Activated naive CD4-positive, alpha-beta T cell treated with anti-CD3 and anti-CD28 coated beads, Interleukin-2, amount 50 U/mL, for 72 hours (primary cell): ENCODE data around the gene MRPL9. TPM values are rescaled to one million over a fixed set of nuclear protein-coding genes. Genes with fewer than 3 reads are reported as not detected.

Source experiments
- ATAC-seq, 2 donors: fragments of 150-1000 bp; cut with Tn5 transposase; 2 replicates each; pipeline ENCODE4 v1.10.0; 2021; ENCODE audit warnings: mild to moderate bottlenecking in 2 of 2, moderate library complexity in 2 of 2
- DNase-seq, 2 donors: peaks; one replicate each; pipeline ENCODE4 v3.0.0; 2021 to 2022; ENCODE audit warnings: low spot score in 2 of 2
- H3K27ac Mint-ChIP-seq, 2 donors: one replicate each; pipeline ENCODE4 v1.8.0; 2022; ENCODE audit warnings: mild to moderate bottlenecking in 2 of 2, mixed read lengths in 2 of 2
- H3K36me3 Mint-ChIP-seq, 2 donors: one replicate each; pipeline ENCODE4 v1.8.0; 2022; ENCODE audit warnings: mixed read lengths in 2 of 2
- H3K9me3 Mint-ChIP-seq, 2 donors: one replicate each; pipeline ENCODE4 v1.8.0; 2022; ENCODE audit warnings: mixed read lengths in 2 of 2
- total RNA-seq, 2 donors: library from RNA; stranded (reverse); gene quantifications; one replicate each; pipeline ENCODE4 v1.2.3, GENCODE V29; 2022

The MRPL9 gene
- total RNA-seq, 2 donors from 2014 or later: 114 to 143 TPM

DNA sequence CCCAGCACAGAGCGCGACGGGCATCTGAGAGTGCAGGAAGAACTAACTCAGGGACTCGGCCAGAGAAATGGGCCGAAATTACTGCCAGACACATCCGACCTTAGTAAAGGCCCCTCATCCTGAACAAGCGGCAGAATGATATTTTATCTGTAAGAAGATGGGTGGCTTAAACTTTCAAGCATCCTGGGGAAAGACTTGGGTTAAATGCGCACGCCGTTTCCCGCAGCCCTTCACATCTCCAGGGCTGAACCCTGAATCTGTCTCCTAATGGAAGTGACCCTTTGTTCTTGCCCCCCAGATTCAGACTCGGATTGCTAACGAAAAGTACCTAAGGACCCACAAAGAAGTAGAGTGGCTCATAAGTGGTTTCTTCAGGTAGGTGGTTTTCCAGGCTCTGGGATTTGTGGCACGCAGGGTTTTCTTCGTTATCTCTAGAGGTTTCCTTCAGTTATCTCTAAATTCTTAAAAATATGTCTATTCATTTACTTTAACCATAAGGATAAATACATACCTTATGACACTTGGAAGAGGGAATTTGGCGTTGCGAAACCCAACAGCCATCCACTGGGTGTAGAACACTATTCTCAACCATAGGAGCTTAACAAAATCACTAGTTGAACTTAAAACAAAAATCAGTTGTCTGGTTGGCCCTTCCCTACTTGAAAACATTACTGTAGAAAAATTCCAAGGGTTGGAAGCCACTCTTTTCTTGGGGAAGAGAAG lies 41.3 kb downstream of the MRPL9 start:
- H3K36me3 Mint-ChIP-seq: peaks cover 0 to 9% of the 10 kb centered on the region in 2 donors
- no peaks in the 10 kb centered on the region for H3K9me3 Mint-ChIP-seq
- ATAC-seq (no peak), DNase-seq (no peak)
- H3K27ac Mint-ChIP-seq: no peak overlapping the region

- Mint-ChIP-seq H3K27ac (peak within 1 kb of the TSS in 1 of 2 donors; percentile 45), H3K36me3 (peaks cover 0 to 9% of the 10 kb centered on the region in 2 donors), H3K9me3 (no peaks in the 10 kb centered on the region)
- DNase-seq (no peak), ATAC-seq (peak; percentile 78 to 93)
Observed at GRCh38 chr1:151720974-151721787, 42.1 kb downstream of the MRPL9 start, which contains the start of gene RIIAD1. RIIAD1 (plus strand) TSS chr1:151721522; CDS start chr1:151721537, 15 bp downstream.

GRCh38 chr1:151720554-151720953 lies 42.7 kb downstream of the MRPL9 start:
- Mint-ChIP-seq H3K9me3 (no peaks in the 10 kb centered on the region), H3K27ac (peak overlapping the region in 1 of 2 donors; percentile 45), H3K36me3 (peaks cover 0 to 9% of the 10 kb centered on the region in 2 donors)
- no peak for ATAC-seq
- no peak for DNase-seq

GRCh38 chr1:151720125-151720524 lies 43.2 kb downstream of the MRPL9 start:
- DNase-seq (no peak), ATAC-seq (no peak)
- H3K27ac Mint-ChIP-seq: no peak overlapping the region
- H3K9me3 Mint-ChIP-seq: no peaks in the 10 kb centered on the region
- peaks cover 0 to 9% of the 10 kb centered on the region in 2 donors for H3K36me3 Mint-ChIP-seq

GRCh38 chr1:151718666-151719065 lies 44.6 kb downstream of the MRPL9 start:
- no peaks in the 10 kb centered on the region for H3K9me3 Mint-ChIP-seq
- no peak overlapping the region for H3K27ac Mint-ChIP-seq
- no peak for DNase-seq
- H3K36me3 Mint-ChIP-seq: peaks cover 0 to 9% of the 10 kb centered on the region in 2 donors
- ATAC-seq: no peak

- DNase-seq (no peak), ATAC-seq (no peak)
Observed at GRCh38 chr1:151718011-151718431, 45.3 kb downstream of the MRPL9 start.

GRCh38 chr1:151716771-151717631 lies 46.3 kb downstream of the MRPL9 start, which contains the start of gene CELF3:
CELF3 (minus strand) TSS chr1:151716803; CDS start chr1:151716020, 783 bp downstream.
- no peak within 1 kb of the TSS for H3K27ac Mint-ChIP-seq
- peaks cover 0 to 9% of the 10 kb centered on the region in 2 donors for H3K36me3 Mint-ChIP-seq
- no peaks in the 10 kb centered on the region for H3K9me3 Mint-ChIP-seq
- ATAC-seq (no peak), DNase-seq (peak in 1 of 2 donors; percentile 17)

More at GRCh38 chr1:151718011-151718431, 45.3 kb downstream of the MRPL9 start:
- H3K36me3 Mint-ChIP-seq: peaks cover 0 to 9% of the 10 kb centered on the region in 2 donors
- H3K27ac Mint-ChIP-seq: no peak overlapping the region
- no peaks in the 10 kb centered on the region for H3K9me3 Mint-ChIP-seq

DNA sequence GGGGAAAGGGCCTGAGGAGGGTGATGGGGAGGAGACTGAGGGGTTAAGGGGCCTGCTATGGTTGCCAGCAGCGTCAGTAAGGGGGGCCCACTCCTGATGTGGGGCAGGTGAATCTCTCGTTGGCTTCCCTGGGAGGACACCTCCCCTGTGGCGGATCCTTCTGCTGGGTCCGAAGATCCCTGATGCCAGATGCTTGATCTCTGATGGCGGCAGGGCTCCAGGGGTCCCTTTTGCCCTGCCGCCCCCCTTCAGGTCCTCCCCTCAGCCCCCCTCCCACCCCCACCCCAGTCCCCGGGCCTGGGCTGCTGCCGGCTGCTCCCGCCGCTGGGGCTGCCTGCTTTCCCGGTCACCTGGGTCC lies 46.9 kb downstream of the MRPL9 start:
- Mint-ChIP-seq H3K27ac (no peak overlapping the region), H3K36me3 (peaks cover 0 to 9% of the 10 kb centered on the region in 2 donors), H3K9me3 (no peaks in the 10 kb centered on the region)
- DNase-seq: no peak
- ATAC-seq: no peak

DNA sequence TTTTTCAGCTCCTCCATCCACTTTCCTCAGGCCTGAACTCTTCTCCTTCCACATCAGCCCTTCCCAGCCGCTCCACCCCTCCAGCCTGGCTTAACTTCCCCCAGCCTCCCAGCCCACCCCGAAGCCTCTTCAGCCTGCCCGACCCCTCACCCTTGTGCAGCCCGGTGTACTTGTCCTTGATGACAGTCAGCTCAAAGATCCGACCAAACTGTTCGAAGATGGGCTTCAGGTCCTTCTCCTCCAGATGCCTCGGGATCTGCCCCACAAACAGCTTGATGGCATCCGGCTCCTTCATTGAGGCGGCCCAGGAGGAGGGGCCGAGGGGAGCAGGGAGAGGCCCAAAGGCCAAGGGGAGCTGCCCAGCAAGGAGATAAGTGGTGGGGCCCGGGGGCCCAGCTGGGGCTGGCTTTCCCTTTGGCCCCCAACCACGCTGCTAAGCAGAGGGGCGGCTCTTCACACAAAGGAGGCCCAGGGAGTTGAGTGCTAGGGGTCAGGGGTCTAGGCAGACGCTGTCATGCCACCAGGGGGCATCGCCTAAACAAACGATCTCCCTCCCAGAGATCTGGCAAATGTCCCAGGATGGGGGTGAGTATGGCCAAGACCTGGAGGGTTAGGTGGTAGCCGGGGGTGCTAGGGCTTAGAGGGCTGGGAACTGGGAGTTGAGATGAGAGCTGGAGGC lies 47.4 kb downstream of the MRPL9 start:
- Mint-ChIP-seq H3K27ac (no peak overlapping the region), H3K9me3 (no peaks in the 10 kb centered on the region), H3K36me3 (peaks cover 0 to 9% of the 10 kb centered on the region in 2 donors)
- ATAC-seq (peak in 1 of 2 donors; percentile 29), DNase-seq (no peak)

DNA sequence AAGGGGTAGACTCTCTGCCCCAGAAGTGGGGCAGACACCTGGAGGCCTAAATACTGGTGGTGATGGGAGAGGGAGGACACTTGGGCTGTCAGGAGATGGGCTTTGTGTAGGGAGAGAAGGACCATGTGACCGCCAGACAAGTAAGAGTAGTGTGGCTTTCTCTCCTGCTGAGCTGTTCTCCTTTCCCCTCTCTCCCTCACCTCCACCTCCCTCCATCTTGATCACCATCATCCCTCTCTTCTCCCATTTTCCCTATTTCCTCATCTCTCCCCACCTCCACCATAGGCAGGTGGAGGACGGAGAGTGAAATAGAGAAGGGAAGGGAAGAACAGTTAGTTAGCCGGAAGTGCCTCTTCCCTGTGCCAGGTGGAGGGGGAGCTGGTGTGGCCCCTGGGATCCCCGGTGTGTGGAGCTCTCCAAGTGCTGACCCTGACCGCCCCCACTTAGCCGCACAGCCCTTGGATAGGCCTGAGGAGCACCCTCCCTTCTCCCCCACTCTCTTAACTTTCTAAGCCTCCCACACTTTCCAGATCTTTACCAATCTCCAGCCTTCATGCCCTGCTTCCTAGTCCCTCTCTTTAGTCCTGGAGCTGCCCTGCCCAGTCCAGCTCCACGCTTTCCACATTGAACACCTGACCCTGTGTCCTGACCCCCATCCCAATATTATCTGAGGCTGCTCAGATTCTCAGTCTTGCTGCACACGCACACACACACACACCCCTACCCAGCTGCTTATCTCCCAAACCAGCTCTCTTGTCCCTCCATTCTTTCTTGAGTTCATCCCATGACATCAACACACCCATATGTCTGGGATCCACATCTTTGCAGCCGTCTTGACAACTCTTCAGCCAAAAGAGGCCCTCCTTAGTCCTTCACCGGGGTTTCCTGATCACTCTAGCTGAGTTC lies 48.2 kb downstream of the MRPL9 start:
- no peak for DNase-seq
- Mint-ChIP-seq H3K36me3 (peaks cover 0 to 9% of the 10 kb centered on the region in 2 donors), H3K9me3 (no peaks in the 10 kb centered on the region), H3K27ac (no peak overlapping the region)
- no peak for ATAC-seq

DNA sequence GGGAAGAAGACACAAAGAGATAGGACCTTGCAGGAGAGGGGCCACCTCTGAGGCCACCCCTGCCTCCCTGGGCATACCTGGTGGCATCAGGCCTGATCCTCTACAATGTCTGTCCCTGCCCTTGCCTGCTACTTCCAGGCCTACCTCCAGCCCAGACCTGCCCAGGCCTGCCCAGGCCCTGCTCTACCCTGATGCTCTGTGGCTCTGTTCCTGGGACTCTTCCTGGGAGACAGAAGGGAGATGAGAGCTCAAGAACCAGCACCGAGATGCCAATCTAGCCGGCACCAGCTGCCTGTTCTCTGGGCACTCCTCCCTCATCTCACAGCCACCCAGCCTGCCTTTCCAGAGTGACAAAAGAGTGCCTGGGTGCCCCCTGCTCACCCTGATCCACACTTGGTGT lies 49.4 kb downstream of the MRPL9 start:
- no peak for ATAC-seq
- no peaks in the 10 kb centered on the region for H3K9me3 Mint-ChIP-seq
- H3K36me3 Mint-ChIP-seq: peaks cover 0 to 9% of the 10 kb centered on the region in 2 donors
- no peak for DNase-seq
- H3K27ac Mint-ChIP-seq: no peak overlapping the region

DNA sequence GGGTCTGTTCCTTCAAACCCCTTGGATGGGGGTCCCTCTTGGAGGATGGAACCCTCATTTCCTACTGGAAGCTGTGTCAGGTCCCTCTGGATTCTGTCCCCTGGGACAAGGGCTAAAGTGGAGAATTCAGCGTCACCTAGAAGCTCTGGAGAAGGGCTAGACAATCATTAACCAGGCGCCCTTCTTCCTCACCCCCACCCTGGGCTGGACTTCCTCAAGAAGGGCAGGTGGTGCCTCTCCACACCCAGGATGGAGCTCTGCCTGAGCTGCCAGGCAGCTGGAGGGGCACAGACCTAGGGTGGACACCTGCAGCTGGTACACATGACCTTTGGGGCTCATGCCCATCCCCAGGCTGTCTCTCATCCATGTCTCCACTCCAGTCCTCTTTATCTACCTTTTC lies 50.3 kb downstream of the MRPL9 start:
- DNase-seq: no peak

GRCh38 chr1:151711951-151712350 lies 51.3 kb downstream of the MRPL9 start:
- Mint-ChIP-seq H3K9me3 (no peaks in the 10 kb centered on the region), H3K36me3 (no peaks in the 10 kb centered on the region), H3K27ac (no peak overlapping the region)
- DNase-seq (no peak), ATAC-seq (no peak)

More for the DNA sequence above, 50.3 kb downstream of the MRPL9 start:
- Mint-ChIP-seq H3K27ac (peak overlapping the region in 1 of 2 donors; percentile 50), H3K36me3 (peaks cover 0 to 9% of the 10 kb centered on the region in 2 donors), H3K9me3 (no peaks in the 10 kb centered on the region)
- no peak for ATAC-seq

GRCh38 chr1:151711044-151711800 lies 52.1 kb downstream of the MRPL9 start:
- Mint-ChIP-seq H3K27ac (no peak overlapping the region), H3K36me3 (no peaks in the 10 kb centered on the region), H3K9me3 (no peaks in the 10 kb centered on the region)
- DNase-seq (no peak), ATAC-seq (no peak)
